Neural cell (in vitro differentiated cells): ENCODE results near the gene ZFPM1.

Source experiments
- CTCF ChIP-seq: fragments of 450-650 bp; IDR thresholded peaks from 2 replicates; pipeline ENCODE4 v1.5.1; 2014; ENCODE audit warnings: antibody characterized with exemption, mild to moderate bottlenecking, moderate library complexity; ENCODE audit not compliant: poor library complexity, severe bottlenecking
- EZH2 ChIP-seq: fragments of 200-600, 300-800 bp; shearing (Covaris generic), sonication (generic); IDR thresholded peaks from 2 replicates; pipeline ENCODE4 v1.6.1; 2014; ENCODE audit warnings: antibody characterized with exemption, low read length, borderline replicate concordance, mild to moderate bottlenecking; ENCODE audit not compliant: insufficient read depth, poor library complexity, severe bottlenecking
- POLR2AphosphoS5 ChIP-seq: IDR thresholded peaks from 2 replicates; pipeline ENCODE4 v1.6.1; 2012
- SMC3 ChIP-seq: fragments of 450-650 bp; conservative IDR thresholded peaks from 2 replicates; pipeline ENCODE4 v1.6.1; 2014; ENCODE audit warnings: antibody characterized with exemption, mild to moderate bottlenecking, moderate library complexity; ENCODE audit not compliant: poor library complexity
- TAF1 ChIP-seq: IDR thresholded peaks from 2 replicates; pipeline ENCODE4 v1.6.1; 2012; ENCODE audit warnings: low read depth

- no peak for TF ChIP-seq SMC3
- no peak for TF ChIP-seq CTCF
- no peak for TF ChIP-seq EZH2
- no peak for TF ChIP-seq POLR2AphosphoS5
- no peak for TF ChIP-seq TAF1
These were observed 92.7 kb downstream of the ZFPM1 start for GRCh38 chr16:88545781-88546180.
